ENCODE results near the gene VAT1L.

- TF ChIP-seq, protein P1, sequence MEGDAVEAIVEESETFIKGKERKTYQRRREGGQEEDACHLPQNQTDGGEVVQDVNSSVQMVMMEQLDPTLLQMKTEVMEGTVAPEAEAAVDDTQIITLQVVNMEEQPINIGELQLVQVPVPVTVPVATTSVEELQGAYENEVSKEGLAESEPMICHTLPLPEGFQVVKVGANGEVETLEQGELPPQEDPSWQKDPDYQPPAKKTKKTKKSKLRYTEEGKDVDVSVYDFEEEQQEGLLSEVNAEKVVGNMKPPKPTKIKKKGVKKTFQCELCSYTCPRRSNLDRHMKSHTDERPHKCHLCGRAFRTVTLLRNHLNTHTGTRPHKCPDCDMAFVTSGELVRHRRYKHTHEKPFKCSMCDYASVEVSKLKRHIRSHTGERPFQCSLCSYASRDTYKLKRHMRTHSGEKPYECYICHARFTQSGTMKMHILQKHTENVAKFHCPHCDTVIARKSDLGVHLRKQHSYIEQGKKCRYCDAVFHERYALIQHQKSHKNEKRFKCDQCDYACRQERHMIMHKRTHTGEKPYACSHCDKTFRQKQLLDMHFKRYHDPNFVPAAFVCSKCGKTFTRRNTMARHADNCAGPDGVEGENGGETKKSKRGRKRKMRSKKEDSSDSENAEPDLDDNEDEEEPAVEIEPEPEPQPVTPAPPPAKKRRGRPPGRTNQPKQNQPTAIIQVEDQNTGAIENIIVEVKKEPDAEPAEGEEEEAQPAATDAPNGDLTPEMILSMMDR (IDR thresholded peaks at IDR 0.05), result no peak
- TF ChIP-seq RAD21 (IDR thresholded peaks at IDR 0.05; ENCODE audit: low read length), result no peak
- no peak for TF ChIP-seq NFIC (IDR thresholded peaks at IDR 0.05; ENCODE audit: borderline replicate concordance)
- TF ChIP-seq RXRA (IDR thresholded peaks at IDR 0.05; ENCODE audit: borderline replicate concordance, low read depth), result no peak
- TF ChIP-seq, protein P2, sequence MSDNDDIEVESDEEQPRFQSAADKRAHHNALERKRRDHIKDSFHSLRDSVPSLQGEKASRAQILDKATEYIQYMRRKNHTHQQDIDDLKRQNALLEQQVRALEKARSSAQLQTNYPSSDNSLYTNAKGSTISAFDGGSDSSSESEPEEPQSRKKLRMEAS (IDR thresholded peaks at IDR 0.05; ENCODE audit: low read depth), result no peak
- no peak for TF ChIP-seq CHD2 (IDR thresholded peaks at IDR 0.05; ENCODE audit: low read length, partially characterized antibody)
- no peak for TF ChIP-seq SIN3A (IDR thresholded peaks at IDR 0.05; ENCODE audit: borderline replicate concordance, low read depth, low read length)
- TF ChIP-seq TCF12 (IDR thresholded peaks at IDR 0.05), result no peak
- TF ChIP-seq GABPA (IDR thresholded peaks at IDR 0.05; ENCODE audit: low read depth), result no peak
- TF ChIP-seq EZH2phosphoT487 (IDR thresholded peaks at IDR 0.05; ENCODE audit: borderline replicate concordance, low read depth), result no peak
- no peak for TF ChIP-seq FOSL2 (IDR thresholded peaks at IDR 0.05; ENCODE audit: borderline replicate concordance, low read depth)
- TF ChIP-seq TAF1 (IDR thresholded peaks at IDR 0.05; ENCODE audit: borderline replicate concordance, low read depth, low read length), result no peak
Measured at GRCh38 chr16:77917971-77918370, 129.6 kb downstream of the VAT1L start.
